H1 (cell line): ENCODE measurements around the gene C1orf115. TPM values are rescaled to one million over a fixed set of nuclear protein-coding genes. Genes with fewer than 3 reads are reported as not detected.

Experiments used
- CTCF ChIA-PET: fragments of 300-600 bp; sonication (Branson Sonifier 250); formaldehyde crosslinking; loops from one replicate; lab custom pipeline; 2021; ENCODE audit not compliant: partially characterized antibody; lab: Charles Lee
- POLR2A ChIA-PET: fragments of 300-600 bp; sonication (Branson Sonifier 250); formaldehyde crosslinking; loops from one replicate; lab custom pipeline; 2021; ENCODE audit warnings: inconsistent platforms; ENCODE audit not compliant: partially characterized antibody; lab: Charles Lee
- DNase-seq, 2 experiments: peaks; one replicate each; pipeline versions ENCODE4 v3.0.0 to v3.0.0-alpha.2; 2010 to 2022; ENCODE audit warnings: low spot score in 2 of 2, low read depth in 1 of 2, mixed read lengths in 1 of 2
- FAIRE-seq: peaks from 2 replicates; lab custom pipeline; 2011; peaks lifted over from hg19 to GRCh38; lab: Jason Lieb, UNC
- H2AFZ ChIP-seq: 2 replicates; pipeline ENCODE4 v1.8.1; 2012; ENCODE audit warnings: low read length, inconsistent platforms
- H2AK5ac ChIP-seq: 2 replicates; pipeline ENCODE4 v1.6.1; 2013; ENCODE audit warnings: low read depth, low read length
- H2BK120ac ChIP-seq: replicated peaks from 2 replicates; pipeline ENCODE3; 2013; ENCODE audit warnings: low read depth, low read length, inconsistent platforms
- H2BK12ac ChIP-seq: 2 replicates; pipeline ENCODE4 v1.6.1; 2013; ENCODE audit warnings: low read depth, low read length
- H2BK15ac ChIP-seq: 2 replicates; pipeline ENCODE4 v1.6.1; 2013; ENCODE audit warnings: low read length
- H2BK20ac ChIP-seq: 2 replicates; pipeline ENCODE4 v1.6.1; 2013; ENCODE audit warnings: low read length
- H2BK5ac ChIP-seq: 2 replicates; pipeline ENCODE4 v1.6.1; 2013; ENCODE audit warnings: low read depth, low read length
- H3K14ac ChIP-seq: 2 replicates; pipeline ENCODE4 v1.6.1; 2013; ENCODE audit warnings: inconsistent platforms; ENCODE audit not compliant: insufficient read length
- H3K18ac ChIP-seq: 2 replicates; pipeline ENCODE4 v1.6.1; 2013; ENCODE audit warnings: low read length; ENCODE audit errors: extremely low read depth
- H3K23ac ChIP-seq: 2 replicates; pipeline ENCODE4 v1.6.1; 2013; ENCODE audit warnings: inconsistent platforms; ENCODE audit not compliant: insufficient read length
- H3K23me2 ChIP-seq: 2 replicates; pipeline ENCODE4 v1.6.1; 2013; ENCODE audit warnings: low read depth, low read length
- H3K27ac ChIP-seq: 2 replicates; pipeline ENCODE4 v1.6.1; 2011; ENCODE audit warnings: low read depth, low read length, inconsistent platforms
- H3K27me3 ChIP-seq, 4 experiments: replicated peaks in 1 of 4; 1 replicate in 1 of 4; 2 replicates in 3 of 4; pipeline versions ENCODE4 v1.6.1 to v1.8.1; 2011 to 2013; ENCODE audit warnings: low read length in 3 of 4, mild to moderate bottlenecking in 3 of 4, inconsistent platforms in 2 of 4, mixed read lengths in 2 of 4, moderate library complexity in 1 of 4; ENCODE audit not compliant: control insufficient read depth in 3 of 4, insufficient read depth in 3 of 4; ENCODE audit errors: extremely low read depth in 1 of 4
- H3K36me3 ChIP-seq, 4 experiments: 2 replicates each; pipeline versions ENCODE4 v1.6.1 to v1.8.1; 2011 to 2013; ENCODE audit warnings: mild to moderate bottlenecking in 4 of 4, low read length in 3 of 4, moderate library complexity in 2 of 4, control low read depth in 1 of 4, inconsistent platforms in 1 of 4; ENCODE audit not compliant: insufficient read depth in 4 of 4, control insufficient read depth in 2 of 4
- H3K4ac ChIP-seq: replicated peaks from 2 replicates; pipeline ENCODE3; 2013; ENCODE audit warnings: low read length, low read depth, mixed read lengths, inconsistent platforms; ENCODE audit not compliant: insufficient read length
- H3K4me1 ChIP-seq, 4 experiments: replicated peaks in 1 of 4; 1 replicate in 1 of 4; 2 replicates in 3 of 4; pipeline versions ENCODE4 v1.6.1 to v1.8.1; 2011 to 2013; ENCODE audit warnings: low read length in 3 of 4, inconsistent platforms in 2 of 4, mixed read lengths in 1 of 4; ENCODE audit not compliant: insufficient read depth in 4 of 4, control insufficient read depth in 3 of 4
- H3K4me2 ChIP-seq, 2 experiments: 2 replicates each; pipeline versions ENCODE4 v1.6.1 to v1.8.1; 2011 to 2013; ENCODE audit warnings: low read depth in 2 of 2, low read length in 2 of 2, control low read depth in 1 of 2, inconsistent platforms in 1 of 2, mild to moderate bottlenecking in 1 of 2; ENCODE audit not compliant: insufficient read depth in 1 of 2
- H3K4me3 ChIP-seq, 4 experiments: fragments of 200-600, 300-600 bp in 1 of 4; sonication (generic), shearing (Covaris generic), sonication (Bioruptor Twin) in 1 of 4; 2 replicates each; pipeline versions ENCODE4 v1.5.1 to v1.8.1; 2011 to 2016; ENCODE audit warnings: low read length in 4 of 4, low read depth in 3 of 4, control low read depth in 2 of 4, inconsistent platforms in 2 of 4, mild to moderate bottlenecking in 2 of 4, mixed read lengths in 1 of 4, moderate library complexity in 1 of 4; ENCODE audit not compliant: insufficient read depth in 2 of 4; ENCODE audit errors: extremely low read depth in 1 of 4
- H3K56ac ChIP-seq: replicated peaks from 2 replicates; pipeline ENCODE3; 2013; ENCODE audit warnings: low read depth, mild to moderate bottlenecking, mixed read lengths, low read length, inconsistent platforms; ENCODE audit not compliant: insufficient read length
- H3K79me1 ChIP-seq: 2 replicates; pipeline ENCODE4 v1.6.1; 2013; ENCODE audit warnings: low read depth, low read length, control low read depth
- H3K79me2 ChIP-seq, 2 experiments: 2 replicates each; pipeline versions ENCODE4 v1.6.1 to v1.8.1; 2012 to 2013; ENCODE audit warnings: low read length in 2 of 2, mild to moderate bottlenecking in 2 of 2, inconsistent platforms in 1 of 2; ENCODE audit not compliant: insufficient read depth in 2 of 2, control insufficient read depth in 1 of 2
- H3K9ac ChIP-seq, 4 experiments: replicated peaks in 1 of 4; 1 replicate in 1 of 4; 2 replicates in 3 of 4; pipeline versions ENCODE4 v1.6.1 to v1.8.1; 2011 to 2013; ENCODE audit warnings: low read depth in 3 of 4, low read length in 3 of 4, control low read depth in 2 of 4, mild to moderate bottlenecking in 2 of 4, moderate library complexity in 2 of 4, inconsistent platforms in 1 of 4; ENCODE audit errors: extremely low read depth in 1 of 4
- H3K9me3 ChIP-seq, 2 experiments: 2 replicates each; pipeline versions ENCODE4 v1.6.1 to v1.8.1; 2012 to 2013; ENCODE audit warnings: mild to moderate bottlenecking in 2 of 2, moderate library complexity in 2 of 2, control low read depth in 1 of 2, inconsistent platforms in 1 of 2, low read depth in 1 of 2, low read length in 1 of 2, mixed read lengths in 1 of 2; ENCODE audit not compliant: insufficient read depth in 2 of 2
- H4K20me1 ChIP-seq, 2 experiments: replicated peaks in 1 of 2; 2 replicates each; pipeline versions ENCODE3 to v1.8.1; 2011 to 2013; ENCODE audit warnings: inconsistent platforms in 2 of 2, low read length in 2 of 2, mild to moderate bottlenecking in 1 of 2; ENCODE audit not compliant: insufficient read depth in 2 of 2, control insufficient read depth in 1 of 2
- H4K5ac ChIP-seq: 2 replicates; pipeline ENCODE4 v1.6.1; 2013; ENCODE audit warnings: low read length, low read depth, mixed read lengths, inconsistent platforms; ENCODE audit not compliant: insufficient read length
- H4K8ac ChIP-seq: 2 replicates; pipeline ENCODE4 v1.8.0; 2013; ENCODE audit warnings: mild to moderate bottlenecking, moderate library complexity, low read length, inconsistent platforms; ENCODE audit not compliant: insufficient read depth; ENCODE audit errors: extremely low read depth
- H4K91ac ChIP-seq: replicated peaks from 2 replicates; pipeline ENCODE3; 2013; ENCODE audit warnings: low read length, mixed read lengths, inconsistent platforms; ENCODE audit not compliant: insufficient read length
- ATF3 ChIP-seq: IDR thresholded peaks from 2 replicates; pipeline ENCODE4 v1.6.1; 2011; ENCODE audit warnings: low read depth, mild to moderate bottlenecking, low read length; ENCODE audit not compliant: insufficient read depth
- CHD2 ChIP-seq: IDR thresholded peaks from 2 replicates; pipeline ENCODE4 v1.6.1; 2012; ENCODE audit warnings: low read length, improper control_type of control experiment
- CREB1 ChIP-seq: IDR thresholded peaks from 2 replicates; pipeline ENCODE4 v1.6.1; 2012; ENCODE audit warnings: inconsistent platforms
- MAFK ChIP-seq: IDR thresholded peaks from 2 replicates; pipeline ENCODE4 v1.6.1; 2012; ENCODE audit warnings: low read depth, mild to moderate bottlenecking, improper control_type of control experiment, low read length
- TAF7 ChIP-seq: optimal IDR thresholded peaks from 2 replicates; pipeline ENCODE3; 2011; ENCODE audit warnings: low read depth, mild to moderate bottlenecking, inconsistent platforms, low read length, moderate library complexity, borderline replicate concordance
- WGBS, 2 experiments: shearing (Covaris generic) in 1 of 2; methylation state at CpG; one replicate each; pipeline versions ENCODE4 v1.1.6 to v1.1.7; 2013 to 2015; ENCODE audit warnings: low lambda C conversion rate in 2 of 2, mixed read lengths in 2 of 2, inconsistent platforms in 1 of 2, low coverage in 1 of 2, missing lambda C conversion rate in 1 of 2; ENCODE audit not compliant: insufficient replicate concordance in 2 of 2, insufficient coverage in 1 of 2, insufficient read length in 1 of 2; ENCODE audit errors: extremely low coverage in 1 of 2, missing lambda C conversion rate in 1 of 2; 5-methylcytosine and 5-hydroxymethylcytosine counted together
- polyA plus RNA-seq, 7 experiments: library from polyadenylated mRNA; depleted of rRNA in 3 of 7; stranded (reverse) in 5 of 7; unstranded in 2 of 7; fragments of >200 nt in 5 of 7; fragments of 200-250 nt in 2 of 7; gene quantifications; 1 replicate in 5 of 7; 2 replicates in 1 of 7; 4 replicates in 1 of 7; pipeline versions ENCODE4 v1.2.1 to v1.2.3, GENCODE V29; 2011 to 2013; ENCODE audit warnings: missing spikeins in 2 of 7, mixed read lengths in 2 of 7
- total RNA-seq: library from RNA; stranded (reverse); fragmentation: NEBNext Ultra II Directional; extraction: Animal tissue kit (Norgen Biotek cat#: 25700); gene quantifications from 2 replicates; pipeline ENCODE4 v1.2.1, GENCODE V29; 2021

Gene C1orf115
- total and polyA plus RNA-seq, 2 of the 8 experiments (the other 6 are each of a cell fraction or from before 2014, with no cell fraction given) = 3.5 to 5.6 TPM

GRCh38 chr1:220746851-220747250 lies 56.7 kb downstream of the C1orf115 start:
- Histone ChIP-seq H3K23me2 (peaks cover 9% of the 10 kb centered on the region), H4K20me1 (no peaks in the 10 kb centered on the region), H4K8ac (no peak overlapping the region), H2AK5ac (no peak overlapping the region), H3K36me3 (no peaks in the 10 kb centered on the region), H2AFZ (no peak overlapping the region), H3K9me3 (no peaks in the 10 kb centered on the region), H2BK12ac (peak overlapping the region; percentile 42; the same call in 1 of the 2 replicates), H3K4me1 (peaks cover 3 to 9% (median 7%) of the 10 kb centered on the region in 4 experiments; a peak in 5 of 7 replicates), H3K4me2 (peak overlapping the region in 1 of 2 experiments; percentile 97; a peak in 1 of 4 replicates), H3K79me2 (peaks cover 0 to 10% of the 10 kb centered on the region in 2 experiments; a peak in 2 of 4 replicates), H3K56ac (no peak overlapping the region), H4K91ac (no peak overlapping the region), H3K4ac (no peak overlapping the region), H3K18ac (no peak overlapping the region), H2BK5ac (no peak overlapping the region), H3K79me1 (no peaks in the 10 kb centered on the region), H4K5ac (no peak overlapping the region), H2BK15ac (no peak overlapping the region), H2BK120ac (no peak overlapping the region), H3K4me3 (peak overlapping the region in 1 of 4 experiments; percentile 76; a peak in 1 of 8 replicates), H3K27ac (no peak overlapping the region), H3K14ac (no peak overlapping the region), H3K23ac (no peak overlapping the region), H3K27me3 (peaks cover 0 to 28% (median 15%) of the 10 kb centered on the region in 4 experiments; a peak in 6 of 7 replicates), H3K9ac (no peak overlapping the region), H2BK20ac (no peak overlapping the region)
- no peak for FAIRE-seq
- CTCF ChIA-PET = interaction anchor here (0.6 to 5.9 kb wide), 7 partner anchors 13 to 61 kb away, joined by 3 to 42 read pairs (median 6); partner anchors contain the start of gene MTARC1
- POLR2A ChIA-PET = interaction anchor here (0.7 to 4.8 kb wide), 7 partner anchors 9 to 64 kb away, joined by 3 to 70 read pairs (median 7); partner anchors contain the start of gene MTARC1
- TF ChIP-seq TAF7 = no peak
- TF ChIP-seq MAFK = no peak
- no peak for TF ChIP-seq CREB1
- TF ChIP-seq CHD2 = no peak
- no peak for TF ChIP-seq ATF3
- DNase-seq = no peak
- 86% methylated on average over 3 of the region's 3 CpGs; no CpG with 5 or more reads in 1 of the 2 experiments for WGBS, 2 experiments
